Lung (tissue), 12 donors: ENCODE results near the gene PCDHA10. TPM values are rescaled to one million over a fixed set of nuclear protein-coding genes. Genes with fewer than 3 reads are reported as not detected.

ENCODE experiments used
- ATAC-seq: fragments of 200-7000 bp; cut with Tn5 transposase; one replicate; pipeline ENCODE4 v1.9.1; 2020; ENCODE audit warnings: moderate number of reproducible peaks; ENCODE audit not compliant: insufficient read depth, low FRiP score
- DNase-seq, 3 donors: peaks; one replicate each; pipeline ENCODE4 v3.0.0-alpha.2; 2013 to 2017
- H3K27ac ChIP-seq, 2 donors: one replicate each; pipeline ENCODE4 v1.5.1; 2013; ENCODE audit warnings: mild to moderate bottlenecking in 2 of 2, moderate library complexity in 2 of 2, control low read depth in 1 of 2, inconsistent platforms in 1 of 2, low read depth in 1 of 2, low read length in 1 of 2
- H3K27me3 ChIP-seq, 3 donors: one replicate each; pipeline ENCODE4 v1.5.1; 2013; ENCODE audit warnings: low read length in 2 of 3; ENCODE audit not compliant: control insufficient read depth in 3 of 3, insufficient read depth in 3 of 3
- H3K36me3 ChIP-seq, 4 donors: one replicate each; pipeline ENCODE4 v1.5.1; 2013; ENCODE audit warnings: low read length in 4 of 4, mild to moderate bottlenecking in 1 of 4, moderate library complexity in 1 of 4; ENCODE audit not compliant: control insufficient read depth in 4 of 4, insufficient read depth in 4 of 4
- H3K4me1 ChIP-seq, 5 donors: one replicate each; pipeline ENCODE4 v1.5.1; 2013; ENCODE audit warnings: low read length in 5 of 5, mild to moderate bottlenecking in 2 of 5, moderate library complexity in 1 of 5; ENCODE audit not compliant: control insufficient read depth in 5 of 5, insufficient read depth in 5 of 5
- H3K4me3 ChIP-seq: one replicate; pipeline ENCODE4 v1.5.1; 2013; ENCODE audit warnings: mild to moderate bottlenecking, control low read depth, moderate library complexity
- H3K9ac ChIP-seq, 2 donors: one replicate each; pipeline ENCODE4 v1.5.1; 2013; ENCODE audit warnings: low read length in 2 of 2, control low read depth in 1 of 2; ENCODE audit not compliant: insufficient read depth in 1 of 2
- H3K9me3 ChIP-seq, 4 donors: one replicate each; pipeline ENCODE4 v1.5.1; 2013; ENCODE audit warnings: low read length in 3 of 4, mild to moderate bottlenecking in 1 of 4, moderate library complexity in 1 of 4; ENCODE audit not compliant: control insufficient read depth in 4 of 4, insufficient read depth in 3 of 4
- WGBS, 2 donors: extraction: QIAGEN DNeasy Blood & Tissue Kit; methylation state at CpG; one replicate each; pipeline ENCODE4 v1.1.7; 2013; 5-methylcytosine and 5-hydroxymethylcytosine counted together
- polyA plus RNA-seq, 2 donors: library from polyadenylated mRNA; stranded (reverse); fragments of 200-250 nt; gene quantifications; one replicate each; pipeline ENCODE4 v1.2.1, GENCODE V29; 2013
- total RNA-seq, 2 donors: library from RNA; depleted of rRNA in 1 of 2; stranded (reverse); fragments of >200 nt in 1 of 2; gene quantifications; one replicate each; pipeline ENCODE4 v1.2.1, GENCODE V29; 2014 to 2021
- TF ChIP-seq, protein P1 (sequence below): IDR thresholded peaks from 2 replicates; pipeline ENCODE4 v1.5.1; 2012; ENCODE audit warnings: mild to moderate bottlenecking; ENCODE audit errors: control extremely low read depth, extremely low read depth
- donor health status: control.
- donor health status: control.
- donor health status: Bipolar disorder and iron deficiency.
- donor health status: healthy.
- donor health status: DM: yes; HTN: yes; CAD: no.

PCDHA10 gene
- total and polyA plus RNA-seq, 4 donors: 0.02 to 1.6 (median 0.30) TPM

DNA sequence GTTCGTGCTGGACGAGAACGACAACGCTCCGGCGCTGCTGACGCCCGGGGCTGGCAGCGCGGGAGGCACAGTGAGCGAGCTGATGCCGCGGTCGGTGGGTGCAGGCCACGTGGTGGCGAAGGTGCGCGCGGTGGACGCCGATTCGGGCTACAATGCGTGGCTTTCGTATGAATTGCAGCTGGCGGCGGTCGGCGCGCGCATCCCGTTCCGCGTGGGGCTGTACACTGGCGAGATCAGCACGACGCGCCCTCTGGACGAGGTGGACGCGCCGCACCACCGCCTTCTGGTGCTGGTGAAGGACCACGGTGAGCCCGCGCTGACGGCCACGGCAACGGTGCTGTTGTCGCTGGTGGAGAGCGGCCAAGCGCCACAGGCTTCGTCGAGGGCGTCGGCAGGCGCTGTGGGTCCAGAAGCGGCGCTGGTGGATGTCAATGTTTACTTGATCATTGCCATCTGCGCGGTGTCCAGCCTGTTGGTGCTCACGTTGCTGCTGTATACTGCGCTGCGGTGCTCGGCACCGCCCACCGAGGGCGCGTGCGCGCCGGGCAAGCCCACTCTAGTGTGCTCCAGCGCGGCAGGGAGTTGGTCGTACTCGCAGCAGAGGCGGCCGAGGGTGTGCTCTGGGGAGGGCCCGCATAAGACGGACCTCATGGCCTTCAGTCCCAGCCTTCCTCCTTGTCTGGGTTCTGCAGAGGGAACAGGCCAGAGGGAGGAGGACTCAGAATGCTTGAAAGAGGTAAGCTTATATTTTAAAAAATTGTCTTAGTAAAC is 28.4 kb downstream of the PCDHA10 start:
- Histone ChIP-seq H3K4me1 (peaks cover 0 to 5% (median 0%) of the 10 kb centered on the region in 5 donors), H3K27me3 (peaks cover 0 to 8% (median 0%) of the 10 kb centered on the region in 3 donors), H3K36me3 (no peaks in the 10 kb centered on the region), H3K9me3 (peaks cover 4 to 20% (median 7%) of the 10 kb centered on the region in 4 donors), H3K9ac (no peak overlapping the region), H3K27ac (no peak overlapping the region), H3K4me3 (no peak overlapping the region)
- no peak for ATAC-seq
- 37 to 44% methylated on average over 79 of the region's 79 CpGs for WGBS, 2 donors
- TF ChIP-seq, protein P1, sequence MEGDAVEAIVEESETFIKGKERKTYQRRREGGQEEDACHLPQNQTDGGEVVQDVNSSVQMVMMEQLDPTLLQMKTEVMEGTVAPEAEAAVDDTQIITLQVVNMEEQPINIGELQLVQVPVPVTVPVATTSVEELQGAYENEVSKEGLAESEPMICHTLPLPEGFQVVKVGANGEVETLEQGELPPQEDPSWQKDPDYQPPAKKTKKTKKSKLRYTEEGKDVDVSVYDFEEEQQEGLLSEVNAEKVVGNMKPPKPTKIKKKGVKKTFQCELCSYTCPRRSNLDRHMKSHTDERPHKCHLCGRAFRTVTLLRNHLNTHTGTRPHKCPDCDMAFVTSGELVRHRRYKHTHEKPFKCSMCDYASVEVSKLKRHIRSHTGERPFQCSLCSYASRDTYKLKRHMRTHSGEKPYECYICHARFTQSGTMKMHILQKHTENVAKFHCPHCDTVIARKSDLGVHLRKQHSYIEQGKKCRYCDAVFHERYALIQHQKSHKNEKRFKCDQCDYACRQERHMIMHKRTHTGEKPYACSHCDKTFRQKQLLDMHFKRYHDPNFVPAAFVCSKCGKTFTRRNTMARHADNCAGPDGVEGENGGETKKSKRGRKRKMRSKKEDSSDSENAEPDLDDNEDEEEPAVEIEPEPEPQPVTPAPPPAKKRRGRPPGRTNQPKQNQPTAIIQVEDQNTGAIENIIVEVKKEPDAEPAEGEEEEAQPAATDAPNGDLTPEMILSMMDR: no peak
- no peak for DNase-seq

DNA sequence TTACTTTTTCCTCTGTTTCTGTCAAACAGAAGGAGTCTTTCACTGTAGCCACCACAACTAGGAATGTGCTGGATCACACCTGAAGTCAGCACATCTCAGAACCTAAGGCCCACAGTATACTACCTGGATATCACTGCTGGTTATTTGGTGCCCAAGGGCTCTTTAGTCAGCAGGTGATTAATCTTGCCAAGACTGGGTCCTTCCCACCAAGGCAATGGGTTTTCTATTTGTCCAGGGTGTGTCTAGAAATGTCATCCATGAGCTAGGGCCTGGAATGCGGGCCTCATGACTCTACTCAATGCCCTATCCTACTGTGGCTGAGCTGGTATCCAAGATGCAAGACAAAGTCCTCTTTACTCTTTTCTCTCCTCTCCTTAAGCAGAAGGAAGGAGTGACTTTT is 60.6 kb downstream of the PCDHA10 start:
- Histone ChIP-seq H3K36me3 (no peaks in the 10 kb centered on the region), H3K27me3 (no peaks in the 10 kb centered on the region), H3K27ac (no peak overlapping the region), H3K4me1 (no peaks in the 10 kb centered on the region), H3K9ac (no peak overlapping the region), H3K4me3 (no peak overlapping the region), H3K9me3 (peaks cover 0 to 12% (median 0%) of the 10 kb centered on the region in 4 donors)
- no peak for DNase-seq
- no peak for ATAC-seq
- TF ChIP-seq, protein P1: no peak
- 83 to 100% methylated on average over 1 of the region's 1 CpG for WGBS, 2 donors

Other genes with a start within 250 kb of the PCDHA10 start
- 10 to 100 TPM; 57.9 to 86.0 TPM for gene CD14, start 222.7 kb upstream of the PCDHA10 start, total RNA-seq
- 100 to 1,000 TPM in 1 of 2 donors, 10 to 100 TPM in 1; 74.5 to 357 TPM for gene CD14, start 222.7 kb upstream of the PCDHA10 start, polyA plus RNA-seq
- gene TMCO6, start 216.4 kb upstream of the PCDHA10 start, total RNA-seq: 10 to 100 TPM in 1 of 2 donors, 1 to 10 TPM in 1; 9.0 to 14.9 TPM
- 10 to 100 TPM; 13.2 to 25.8 TPM for gene TMCO6, start 216.4 kb upstream of the PCDHA10 start, polyA plus RNA-seq
- 10 to 100 TPM; 35.4 to 57.9 TPM for gene NDUFA2, start 208.3 kb upstream of the PCDHA10 start, total RNA-seq
- 100 to 1,000 TPM; 133 to 365 TPM for gene NDUFA2, start 208.3 kb upstream of the PCDHA10 start, polyA plus RNA-seq
- gene IK, start 208.1 kb upstream of the PCDHA10 start, total RNA-seq: 100 to 1,000 TPM in 1 of 2 donors, 10 to 100 TPM in 1; 85.3 to 104 TPM
- gene IK, start 208.1 kb upstream of the PCDHA10 start, polyA plus RNA-seq: 10 to 100 TPM; 58.3 to 95.7 TPM
- gene WDR55, start 191.0 kb upstream of the PCDHA10 start, total RNA-seq: 10 to 100 TPM; 15.0 to 25.5 TPM
- 10 to 100 TPM; 16.6 to 17.9 TPM for gene WDR55, start 191.0 kb upstream of the PCDHA10 start, polyA plus RNA-seq
- gene DND1, start 182.3 kb upstream of the PCDHA10 start, total RNA-seq: 1 to 10 TPM in 1 of 2 donors, under 1 TPM in 1; 0.60 to 1.7 TPM
- 1 to 10 TPM; 1.5 to 1.9 TPM for gene DND1, start 182.3 kb upstream of the PCDHA10 start, polyA plus RNA-seq
- gene HARS1, start 164.5 kb upstream of the PCDHA10 start, total RNA-seq: 10 to 100 TPM; 46.9 to 54.6 TPM
- gene HARS1, start 164.5 kb upstream of the PCDHA10 start, polyA plus RNA-seq: 10 to 100 TPM; 43.8 to 49.8 TPM
- gene HARS2, start 164.4 kb upstream of the PCDHA10 start, total RNA-seq: 10 to 100 TPM; 24.6 to 37.2 TPM
- gene HARS2, start 164.4 kb upstream of the PCDHA10 start, polyA plus RNA-seq: 10 to 100 TPM; 15.6 to 18.8 TPM
- gene ZMAT2, start 155.4 kb upstream of the PCDHA10 start, total RNA-seq: 10 to 100 TPM; 30.2 to 43.3 TPM
- gene ZMAT2, start 155.4 kb upstream of the PCDHA10 start, polyA plus RNA-seq: 10 to 100 TPM; 52.1 to 73.8 TPM
- gene PCDHA1, start 69.8 kb upstream of the PCDHA10 start, total RNA-seq: not detected
- under 1 TPM; 0.02 to 0.30 TPM for gene PCDHA1, start 69.8 kb upstream of the PCDHA10 start, polyA plus RNA-seq
- gene PCDHA2, start 61.0 kb upstream of the PCDHA10 start, total RNA-seq: under 1 TPM; 0.15 to 0.43 TPM
- gene PCDHA2, start 61.0 kb upstream of the PCDHA10 start, polyA plus RNA-seq: under 1 TPM in 1 of 2 donors, not detected in 1; 0.02 TPM
- under 1 TPM; 0.31 to 0.74 TPM for gene PCDHA3, start 54.8 kb upstream of the PCDHA10 start, total RNA-seq
- gene PCDHA3, start 54.8 kb upstream of the PCDHA10 start, polyA plus RNA-seq: under 1 TPM; 0.07 to 0.22 TPM
- gene PCDHA4, start 48.8 kb upstream of the PCDHA10 start, total RNA-seq: 1 to 10 TPM; 1.6 to 2.9 TPM
- gene PCDHA4, start 48.8 kb upstream of the PCDHA10 start, polyA plus RNA-seq: under 1 TPM; 0.26 to 0.41 TPM
- under 1 TPM; 0.34 to 0.46 TPM for gene PCDHA5, start 34.3 kb upstream of the PCDHA10 start, total RNA-seq
- gene PCDHA5, start 34.3 kb upstream of the PCDHA10 start, polyA plus RNA-seq: under 1 TPM in 1 of 2 donors, not detected in 1; 0.10 TPM
- under 1 TPM; 0.51 to 0.92 TPM for gene PCDHA6, start 27.9 kb upstream of the PCDHA10 start, total RNA-seq
- under 1 TPM; 0.11 to 0.20 TPM for gene PCDHA6, start 27.9 kb upstream of the PCDHA10 start, polyA plus RNA-seq
- gene PCDHA7, start 21.6 kb upstream of the PCDHA10 start, total RNA-seq: under 1 TPM; 0.17 to 0.52 TPM
- under 1 TPM; 0.10 to 0.26 TPM for gene PCDHA7, start 21.6 kb upstream of the PCDHA10 start, polyA plus RNA-seq
- under 1 TPM; 0.23 to 0.37 TPM for gene PCDHA8, start 14.7 kb upstream of the PCDHA10 start, total RNA-seq
- gene PCDHA8, start 14.7 kb upstream of the PCDHA10 start, polyA plus RNA-seq: under 1 TPM in 1 of 2 donors, not detected in 1; 0.14 TPM
- gene PCDHA9, start 7.5 kb upstream of the PCDHA10 start, total RNA-seq: under 1 TPM; 0.49 to 0.68 TPM
- gene PCDHA9, start 7.5 kb upstream of the PCDHA10 start, polyA plus RNA-seq: not detected
- 1 to 10 TPM in 1 of 2 donors, under 1 TPM in 1; 0.74 to 1.6 TPM for gene PCDHA11, start 13.1 kb downstream of the PCDHA10 start, total RNA-seq
- gene PCDHA11, start 13.1 kb downstream of the PCDHA10 start, polyA plus RNA-seq: under 1 TPM; 0.08 to 0.31 TPM
- gene PCDHA12, start 19.4 kb downstream of the PCDHA10 start, total RNA-seq: 1 to 10 TPM in 1 of 2 donors, under 1 TPM in 1; 0.23 to 3.6 TPM
- gene PCDHA12, start 19.4 kb downstream of the PCDHA10 start, polyA plus RNA-seq: under 1 TPM; 0.74 to 0.98 TPM
- gene PCDHA13, start 26.2 kb downstream of the PCDHA10 start, total RNA-seq: 1 to 10 TPM in 1 of 2 donors, under 1 TPM in 1; 0.77 to 2.9 TPM
- 1 to 10 TPM in 1 of 2 donors, under 1 TPM in 1; 0.15 to 1.0 TPM for gene PCDHA13, start 26.2 kb downstream of the PCDHA10 start, polyA plus RNA-seq
- 10 to 100 TPM in 1 of 2 donors, under 1 TPM in 1; 0.88 to 10.0 TPM for gene PCDHAC1, start 70.4 kb downstream of the PCDHA10 start, total RNA-seq
- 1 to 10 TPM in 1 of 2 donors, under 1 TPM in 1; 0.41 to 1.0 TPM for gene PCDHAC1, start 70.4 kb downstream of the PCDHA10 start, polyA plus RNA-seq
- 10 to 100 TPM in 1 of 2 donors, 1 to 10 TPM in 1; 5.2 to 13.8 TPM for gene PCDHAC2, start 110.6 kb downstream of the PCDHA10 start, total RNA-seq
- 1 to 10 TPM; 1.3 to 1.6 TPM for gene PCDHAC2, start 110.6 kb downstream of the PCDHA10 start, polyA plus RNA-seq
- gene PCDHB1, start 195.5 kb downstream of the PCDHA10 start, total RNA-seq: under 1 TPM; 0.11 to 0.28 TPM
- under 1 TPM; 0.01 to 0.04 TPM for gene PCDHB1, start 195.5 kb downstream of the PCDHA10 start, polyA plus RNA-seq
- gene PCDHB2, start 238.7 kb downstream of the PCDHA10 start, total RNA-seq: 1 to 10 TPM; 4.4 to 6.8 TPM
- gene PCDHB2, start 238.7 kb downstream of the PCDHA10 start, polyA plus RNA-seq: 1 to 10 TPM in 1 of 2 donors, under 1 TPM in 1; 0.61 to 1.1 TPM
- 1 to 10 TPM; 3.0 to 7.8 TPM for gene PCDHB3, start 244.6 kb downstream of the PCDHA10 start, total RNA-seq
- gene PCDHB3, start 244.6 kb downstream of the PCDHA10 start, polyA plus RNA-seq: under 1 TPM; 0.33 to 0.84 TPM